Left renal pelvis (tissue), 4 donors: ENCODE measurements around the gene ME3. TPM values are rescaled to one million over a fixed set of nuclear protein-coding genes. Genes with fewer than 3 reads are reported as not detected.
"Not testable (repeated sequence)": the region's sequence is repeated elsewhere in the genome, so short reads cannot be mapped to it uniquely, and the experiment has no call there.

Source experiments
- DNase-seq, 4 donors: peaks; one replicate each; pipeline ENCODE4 v3.0.0-alpha.2; 2013; ENCODE audit warnings: low read depth in 4 of 4, low spot score in 3 of 4
- polyA plus RNA-seq, 4 donors: library from polyadenylated mRNA; unstranded; fragments of 120-200 nt; gene quantifications; one replicate each; pipeline ENCODE4 v1.2.1, GENCODE V29; 2013; ENCODE audit not compliant: insufficient read length in 4 of 4

The ME3 gene
- polyA plus RNA-seq, 4 donors, result 12.6 to 35.2 (median 29.3) TPM

DNA sequence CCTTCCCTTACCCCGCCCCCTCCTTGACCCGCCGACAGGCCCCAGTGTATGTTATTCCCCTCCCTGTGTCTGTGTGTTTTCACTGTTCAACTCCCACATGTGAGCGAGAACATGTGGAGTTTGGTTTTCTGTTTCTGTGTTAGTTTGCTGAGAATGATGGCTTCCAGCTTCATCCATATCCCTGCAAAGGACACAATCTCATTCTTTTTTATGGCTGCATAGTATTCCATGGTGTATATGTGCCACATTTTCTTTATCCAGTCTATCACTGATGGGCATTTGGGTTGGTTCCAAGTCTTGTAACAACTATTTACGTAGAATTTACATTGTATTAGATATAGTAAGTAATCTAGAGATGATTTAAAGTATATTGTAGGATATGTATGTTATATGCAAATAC, 149.9 kb downstream of the ME3 start:
- not testable (repeated sequence) for DNase-seq

DNA sequence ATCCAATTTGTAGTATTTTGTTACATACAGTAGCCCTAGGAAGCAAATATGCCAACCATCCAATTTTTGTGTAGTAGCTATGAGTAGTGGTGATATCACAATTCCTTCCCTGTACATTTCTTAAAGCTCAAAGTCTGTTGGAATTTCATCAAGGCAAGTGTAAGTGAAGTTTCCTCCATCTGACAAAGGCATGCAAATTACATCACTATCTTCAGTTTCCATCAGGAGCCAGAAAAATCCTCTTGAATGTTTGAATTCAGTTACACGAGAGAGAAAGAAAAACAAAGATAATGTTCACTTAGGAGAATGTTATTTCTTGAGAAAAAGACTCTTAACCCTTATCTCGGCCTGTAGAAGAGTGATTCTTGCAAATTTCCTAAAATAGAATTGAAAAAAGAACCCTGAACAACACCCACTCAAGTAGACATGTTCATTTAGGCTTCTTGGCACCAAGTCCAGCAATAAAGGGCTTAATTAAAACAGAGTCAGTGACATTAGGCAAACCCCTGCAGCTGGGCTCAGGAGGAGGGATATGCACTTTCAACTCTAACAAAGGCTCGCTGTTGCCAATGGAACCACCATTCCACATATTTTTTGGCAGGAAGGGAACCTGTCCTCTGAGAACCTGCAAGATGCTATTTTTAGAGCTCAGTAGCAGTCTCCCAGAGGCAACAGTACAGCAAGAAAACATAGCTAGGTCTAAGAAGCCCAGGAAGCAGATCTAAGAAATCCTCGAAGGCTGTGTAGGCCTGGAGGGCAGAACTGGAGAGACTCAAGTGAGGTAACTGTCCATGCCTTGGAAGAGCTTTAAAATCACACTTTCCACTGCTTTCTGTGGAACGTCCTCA, 153.1 kb downstream of the ME3 start:
- DNase-seq, result peak in 1 of 4 donors; percentile 26

DNA sequence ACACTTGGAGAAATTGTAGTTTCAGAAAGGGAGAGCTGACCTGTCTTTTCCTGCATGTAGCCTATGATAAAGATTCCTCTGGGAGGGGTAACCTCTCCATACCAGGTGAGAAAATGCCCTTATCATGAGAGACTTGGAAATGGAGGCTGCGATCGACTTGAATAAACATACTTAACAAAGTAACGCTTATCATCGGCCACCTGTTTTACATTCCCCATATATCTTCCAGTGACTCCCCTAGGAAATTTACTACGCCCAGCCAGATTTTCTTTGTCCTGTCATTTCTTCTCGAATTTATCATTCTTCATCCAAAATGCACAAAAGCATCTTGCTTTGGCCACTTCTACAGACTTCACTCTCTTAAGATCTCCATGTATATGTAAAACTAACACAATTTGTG, 154.2 kb downstream of the ME3 start:
- no peak for DNase-seq

DNA sequence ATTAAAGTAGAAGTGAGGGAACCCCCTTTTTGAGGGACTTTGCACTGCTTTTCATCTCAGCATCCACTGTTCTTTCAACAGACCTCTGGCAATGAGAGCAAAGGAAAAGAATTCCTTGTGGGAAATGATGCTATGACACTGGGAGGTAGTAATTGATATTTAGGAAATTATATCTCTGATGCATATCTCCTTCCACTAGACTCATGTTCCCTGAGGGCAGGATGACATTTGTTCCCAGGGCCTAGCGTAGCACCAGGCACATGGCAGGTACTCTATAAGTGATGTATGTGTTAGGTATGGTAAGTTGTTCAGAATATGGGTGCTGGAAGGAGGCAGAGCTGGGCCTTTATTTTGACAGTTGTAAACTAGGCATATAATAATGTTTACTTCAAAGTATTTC, 154.9 kb downstream of the ME3 start:
- DNase-seq, result no peak

DNA sequence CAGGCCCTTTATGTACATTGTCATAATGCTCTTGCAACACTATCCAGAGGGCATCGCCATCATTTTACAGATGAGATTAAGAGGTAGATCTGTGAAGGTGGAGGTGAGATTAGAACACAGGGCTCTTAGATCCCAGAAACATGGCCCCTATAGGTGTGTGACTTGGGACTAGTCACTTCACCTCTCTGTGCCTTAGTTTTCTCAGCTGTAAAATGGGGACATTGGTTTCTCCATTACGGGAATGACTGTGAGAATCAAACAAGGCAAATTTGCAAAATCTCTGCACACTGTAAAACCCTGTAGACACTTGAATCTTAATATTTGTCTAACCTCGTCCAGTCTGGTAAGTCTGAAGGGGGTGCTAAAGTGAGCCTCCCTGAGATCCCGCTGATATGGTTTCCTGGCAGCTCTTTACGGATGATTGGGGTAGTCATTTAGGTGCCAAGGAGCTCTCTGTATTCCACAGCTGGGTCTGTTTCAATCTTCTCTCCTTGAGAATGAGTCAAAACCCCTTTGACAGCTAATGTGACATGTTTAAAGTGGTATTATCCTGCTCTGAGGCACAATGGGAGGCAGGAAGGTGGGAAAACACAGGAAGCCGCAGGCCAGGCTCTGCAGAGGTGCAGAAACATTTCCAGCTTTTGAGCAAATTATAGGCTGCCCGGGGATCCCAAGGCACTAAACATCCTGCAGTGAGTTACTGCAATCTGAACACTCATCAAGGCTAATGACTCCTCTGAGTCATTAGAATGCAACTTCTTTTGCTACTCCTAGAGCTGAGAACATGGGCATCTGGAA, 156.9 kb downstream of the ME3 start:
- no peak for DNase-seq

DNA sequence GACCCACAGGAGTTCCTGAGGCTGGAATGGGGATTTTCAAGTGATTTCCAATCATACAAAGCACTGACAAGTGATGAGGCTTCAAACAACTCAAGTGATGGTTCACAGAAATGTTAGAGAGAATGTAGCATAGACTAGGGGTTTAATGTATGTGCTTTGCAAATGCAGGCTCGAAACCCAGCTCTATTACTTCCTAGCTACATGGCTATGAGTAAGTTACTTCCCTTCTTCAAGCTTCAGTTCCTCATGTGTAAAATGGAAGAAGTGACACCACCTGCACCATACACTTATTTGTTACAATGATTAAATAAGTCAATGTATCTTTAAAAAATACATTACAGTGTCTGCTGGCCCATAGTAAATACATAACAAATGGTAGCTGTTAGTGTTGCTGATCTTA, 158.0 kb downstream of the ME3 start:
- DNase-seq, result no peak

DNA sequence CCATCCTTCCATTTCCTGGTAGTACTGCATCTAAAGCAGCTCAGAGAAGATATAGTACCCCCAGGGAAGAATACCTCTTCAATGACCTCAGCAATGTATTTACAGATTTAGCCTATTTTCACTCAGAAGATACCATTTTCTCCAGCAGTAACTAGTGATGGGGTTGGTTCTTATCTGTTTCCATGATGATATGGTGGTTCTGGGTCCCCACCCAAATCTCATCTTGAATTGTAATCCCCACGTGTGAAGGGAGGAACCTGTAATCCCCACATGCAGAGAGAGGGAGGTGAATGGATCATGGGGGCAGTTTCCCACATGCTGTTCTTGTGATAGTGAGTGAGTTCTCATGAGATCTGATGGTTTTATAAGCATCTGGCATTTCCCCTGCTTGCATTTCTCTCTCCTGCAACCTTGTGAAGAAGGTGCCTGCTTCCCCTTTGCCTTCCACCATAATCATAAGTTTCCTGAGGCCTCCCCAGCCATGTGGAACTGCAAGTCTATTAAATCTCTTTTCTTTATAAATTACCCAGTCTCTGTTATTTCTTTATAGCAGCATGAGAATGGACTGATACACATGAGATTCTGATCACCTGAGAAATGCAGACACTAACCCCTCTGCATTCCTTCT, 158.6 kb downstream of the ME3 start:
- DNase-seq, result no peak

DNA sequence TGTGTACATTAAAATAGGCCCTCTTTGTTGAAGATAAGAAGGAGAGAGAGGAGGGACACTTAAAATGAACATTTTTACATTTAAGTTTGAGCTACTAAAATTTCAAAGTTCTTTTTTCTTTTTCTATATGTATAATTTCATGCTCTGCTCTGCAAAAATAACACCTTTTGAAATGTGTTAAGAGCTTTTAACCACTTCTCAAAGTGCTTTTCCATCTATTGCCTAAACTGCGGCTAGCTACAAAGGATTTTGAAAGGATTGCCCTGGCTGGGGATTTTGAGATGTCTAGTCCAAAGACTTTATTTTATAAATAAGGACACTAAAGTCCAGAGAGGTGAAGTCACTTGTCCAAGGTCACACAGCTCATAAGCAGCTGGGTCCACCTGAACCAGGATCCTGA, 159.3 kb downstream of the ME3 start:
- no peak for DNase-seq

DNA sequence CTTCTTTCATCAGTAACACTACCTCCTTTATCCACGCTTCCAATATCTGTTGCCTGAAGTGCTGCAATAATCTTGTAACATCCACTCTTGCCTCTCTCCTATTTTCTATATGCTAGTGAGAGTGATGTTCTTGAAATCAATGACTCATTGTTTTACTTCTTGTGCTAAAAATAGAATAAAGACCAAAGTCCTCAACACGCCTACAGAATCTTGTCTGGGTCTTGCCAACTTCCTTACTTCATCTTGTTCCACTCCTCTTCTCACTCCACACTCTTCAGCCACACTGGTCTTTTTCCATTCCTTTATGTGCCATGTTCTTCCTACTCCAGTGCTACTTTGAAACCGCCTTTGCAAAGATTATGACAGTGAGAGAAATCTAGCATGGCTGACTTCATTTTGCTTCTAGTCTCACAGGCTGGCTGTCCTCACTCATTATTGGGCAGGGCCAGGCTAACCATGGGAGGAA, 161.3 kb downstream of the ME3 start:
- DNase-seq, result no peak

DNA sequence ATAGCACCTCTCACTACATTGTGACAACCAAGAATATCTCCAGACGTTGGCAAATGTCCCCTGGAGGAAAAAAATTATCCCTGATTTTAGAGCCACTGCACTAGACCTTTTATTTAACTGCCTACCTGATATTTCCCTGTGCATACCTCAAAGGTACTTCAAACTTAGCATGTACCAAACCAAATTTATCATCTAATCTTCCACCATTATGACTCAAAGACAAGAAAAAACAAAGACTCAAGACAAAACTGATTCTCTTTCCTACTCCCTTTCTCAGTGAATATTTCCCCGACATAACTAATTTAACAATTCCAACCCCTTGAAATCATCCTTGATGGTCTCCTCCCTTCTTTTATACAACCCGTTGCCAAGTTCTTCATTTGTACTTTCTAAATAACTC, 161.7 kb downstream of the ME3 start:
- DNase-seq, result no peak

DNA sequence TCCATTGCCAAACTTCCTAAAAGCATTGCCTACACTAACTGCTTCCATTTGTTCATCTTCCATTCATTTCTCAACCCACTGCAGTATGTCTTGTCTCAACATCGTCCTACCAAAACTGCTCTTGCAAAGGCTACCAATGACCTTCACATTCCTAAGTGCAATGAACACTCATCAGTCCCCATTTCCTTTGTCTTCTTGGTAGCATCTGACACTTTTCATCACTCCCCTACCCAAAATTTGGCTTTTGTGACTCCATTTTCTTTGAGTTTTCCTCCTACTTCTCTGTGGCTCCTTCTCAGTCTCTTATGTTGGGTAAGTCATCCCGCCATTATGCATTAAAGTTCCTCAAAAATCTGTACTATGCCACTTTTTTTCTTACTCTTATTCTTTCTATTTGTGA, 162.3 kb downstream of the ME3 start:
- no peak for DNase-seq

DNA sequence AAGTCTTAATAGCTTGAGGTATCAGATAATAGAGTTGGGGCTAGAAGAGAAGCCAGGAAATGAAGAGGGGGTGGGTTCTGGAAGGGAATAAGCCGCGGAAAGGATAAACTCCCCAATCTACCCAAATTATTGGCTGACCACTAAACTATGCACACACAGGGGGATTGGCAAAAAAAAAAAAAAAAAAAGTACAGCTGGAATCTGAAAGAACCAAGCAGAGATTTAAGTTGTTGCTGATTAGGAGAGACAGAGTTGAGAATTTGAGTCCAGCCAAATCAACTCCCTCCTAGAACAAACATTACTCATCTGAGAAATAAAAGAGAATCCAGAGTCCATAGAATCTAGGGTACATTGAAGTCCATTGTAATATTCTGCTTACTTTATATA, 162.8 kb downstream of the ME3 start:
- no peak for DNase-seq

DNA sequence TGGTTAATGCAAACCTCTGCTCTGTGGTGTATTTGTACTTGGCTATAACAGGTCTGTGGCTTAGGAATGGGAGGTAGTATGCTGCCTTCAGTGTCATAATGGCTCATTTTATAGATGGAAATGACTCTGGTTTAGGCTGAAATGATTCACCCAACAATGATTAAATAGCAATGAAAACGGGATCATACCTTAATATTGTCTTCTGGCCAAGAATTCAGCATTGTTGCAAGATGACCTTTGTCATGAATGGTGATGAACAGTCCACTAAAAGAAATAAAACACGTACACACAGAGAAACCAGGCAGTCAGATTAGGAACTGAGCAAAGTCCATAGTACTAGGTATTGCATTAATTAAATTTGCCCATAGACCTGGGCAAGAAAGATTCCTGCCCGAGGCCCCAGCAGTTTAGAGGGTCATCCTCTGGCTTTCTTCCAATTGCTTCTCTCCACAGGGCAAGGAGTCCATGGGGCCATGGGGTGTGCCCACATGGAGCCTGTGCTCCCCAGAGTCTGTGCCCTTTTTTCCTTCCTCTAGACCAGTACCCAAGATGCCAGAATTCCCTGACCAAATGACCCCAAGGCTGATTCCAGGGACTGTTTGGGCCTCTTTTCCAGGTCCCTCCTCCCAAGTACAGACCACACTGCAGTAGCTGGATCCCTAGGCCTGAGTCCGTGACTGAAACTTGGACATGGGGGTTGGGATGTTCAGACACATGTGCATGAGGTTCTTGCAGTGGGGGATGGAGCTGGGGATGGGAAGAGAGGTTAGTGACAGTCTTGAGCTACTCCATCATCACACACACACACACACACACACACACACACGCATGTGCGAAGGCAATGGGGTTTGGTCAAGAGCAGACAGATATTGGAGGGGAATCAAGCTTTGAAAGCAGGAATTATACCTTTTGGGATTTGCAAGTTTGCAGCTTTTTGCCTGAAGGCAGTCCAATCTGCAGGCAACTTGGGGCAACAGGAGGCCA, 163.5 kb downstream of the ME3 start:
- DNase-seq, result no peak

DNA sequence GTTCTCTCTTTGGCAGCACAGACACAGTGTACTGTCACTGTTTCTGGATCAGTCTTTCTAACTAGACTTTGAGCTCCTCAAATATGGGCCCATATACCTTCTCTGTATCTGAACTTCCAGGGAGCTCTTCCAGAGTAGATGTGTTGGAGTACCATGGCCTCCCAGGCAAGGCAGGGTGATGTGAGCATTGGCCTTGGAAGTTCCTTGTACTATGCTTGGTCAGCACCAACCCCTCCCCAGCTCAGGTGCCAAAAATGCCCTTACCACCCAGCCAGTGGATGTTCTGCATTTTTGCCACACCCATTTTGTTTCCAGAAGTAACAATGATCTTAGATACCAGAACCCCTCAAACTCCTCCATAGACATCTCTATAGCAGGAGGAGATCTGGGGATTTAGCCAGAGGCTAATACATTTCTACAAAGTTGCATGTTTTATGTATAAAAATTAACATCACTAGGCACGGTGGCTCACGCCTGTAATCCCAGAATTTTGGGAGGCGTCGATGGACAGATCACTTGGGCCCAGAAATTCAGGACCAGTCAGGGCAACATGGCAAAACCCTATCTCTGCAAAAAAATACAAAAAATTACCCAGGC, 165.1 kb downstream of the ME3 start:
- DNase-seq, result no peak

DNA sequence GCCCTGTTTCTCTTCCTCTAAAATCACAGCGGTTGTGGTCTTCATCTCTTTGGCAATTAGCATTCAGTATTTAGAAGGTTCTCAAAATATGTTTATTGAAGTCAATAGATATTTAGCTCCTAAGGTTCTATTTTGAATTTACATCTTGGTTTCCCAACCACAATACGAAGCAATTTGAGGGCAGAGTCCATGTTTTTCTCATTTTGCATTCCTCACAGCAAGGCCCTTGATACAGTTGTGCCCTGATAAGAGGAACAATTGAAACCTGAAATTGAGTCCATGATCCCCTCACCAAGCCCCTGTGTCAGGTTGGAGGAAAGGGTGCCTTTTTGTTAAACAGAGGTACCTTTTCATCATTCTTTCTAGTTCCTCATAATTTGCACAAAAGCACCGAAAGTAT, 166.2 kb downstream of the ME3 start:
- no peak for DNase-seq

DNA sequence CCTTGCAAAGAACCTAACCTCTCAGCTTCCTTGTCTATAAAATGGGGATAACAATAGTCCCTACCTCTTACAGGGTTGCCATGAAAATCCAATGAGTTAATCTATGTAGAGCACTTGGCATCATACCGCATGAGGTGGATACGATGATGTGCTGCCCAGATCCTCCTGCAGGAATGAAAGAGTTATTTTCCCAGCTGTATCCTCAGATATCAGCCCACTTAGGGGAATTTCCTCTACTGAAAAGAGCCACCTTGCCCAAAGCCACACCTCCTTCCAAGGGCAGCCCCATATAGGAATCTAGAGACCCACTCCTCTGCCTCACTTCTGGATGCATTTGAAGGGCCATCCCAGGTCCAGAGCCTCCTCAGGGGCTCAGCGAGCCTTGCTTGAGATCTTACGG, 169.3 kb downstream of the ME3 start:
- no peak for DNase-seq

DNA sequence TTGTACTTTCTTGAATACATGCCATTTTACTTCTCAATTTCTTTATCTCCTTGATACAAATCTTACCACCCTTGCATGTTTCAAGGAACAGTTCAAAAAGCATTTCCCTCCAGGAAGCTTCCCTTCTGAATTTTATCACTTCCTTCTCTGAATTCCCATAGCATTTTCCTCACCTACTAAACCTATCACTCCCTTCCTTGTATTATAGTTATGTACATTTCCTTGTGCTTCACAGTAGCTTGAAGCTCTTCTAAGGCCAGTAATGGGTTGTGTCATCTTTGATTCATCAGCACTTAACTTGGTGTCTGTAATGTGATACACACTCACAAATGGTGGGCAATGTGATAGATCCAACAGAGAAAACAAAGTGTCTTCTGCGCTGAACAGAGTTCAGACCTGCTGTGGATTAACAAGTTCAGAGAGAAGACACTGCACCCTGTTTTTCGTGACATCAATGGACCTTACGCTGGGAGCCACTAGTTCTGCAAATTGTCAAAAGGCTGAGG, 170.2 kb downstream of the ME3 start:
- DNase-seq, result no peak

DNA sequence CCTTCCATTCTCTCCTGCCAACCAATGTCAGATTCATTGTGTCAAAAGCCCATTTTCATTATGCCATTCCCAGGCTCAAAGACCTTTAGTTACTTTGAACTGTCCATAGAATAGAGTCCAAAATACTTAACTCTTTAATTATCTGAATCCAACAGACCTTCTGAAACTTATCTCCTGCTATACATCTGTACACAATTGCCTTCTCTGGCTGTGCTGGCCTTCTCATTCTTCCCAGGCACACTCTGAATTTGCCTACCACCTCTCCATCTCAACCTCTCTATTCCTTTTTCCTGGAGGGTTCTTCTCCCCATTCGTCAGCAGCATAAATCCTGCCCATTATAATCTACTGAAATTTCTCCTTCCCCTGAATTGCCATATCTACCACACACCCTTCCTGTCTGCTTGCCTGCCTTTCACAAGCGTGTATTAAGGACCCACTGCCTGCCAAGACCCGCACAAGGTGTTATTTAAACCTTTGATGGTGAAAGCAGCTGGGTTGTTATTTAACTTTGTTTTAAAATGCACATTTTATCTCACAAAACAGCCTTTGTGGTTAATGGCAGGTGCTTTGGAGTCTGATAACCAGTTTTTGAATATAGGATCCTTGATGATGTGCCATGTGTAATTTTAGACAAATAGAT, 171.8 kb downstream of the ME3 start:
- DNase-seq, result no peak

DNA sequence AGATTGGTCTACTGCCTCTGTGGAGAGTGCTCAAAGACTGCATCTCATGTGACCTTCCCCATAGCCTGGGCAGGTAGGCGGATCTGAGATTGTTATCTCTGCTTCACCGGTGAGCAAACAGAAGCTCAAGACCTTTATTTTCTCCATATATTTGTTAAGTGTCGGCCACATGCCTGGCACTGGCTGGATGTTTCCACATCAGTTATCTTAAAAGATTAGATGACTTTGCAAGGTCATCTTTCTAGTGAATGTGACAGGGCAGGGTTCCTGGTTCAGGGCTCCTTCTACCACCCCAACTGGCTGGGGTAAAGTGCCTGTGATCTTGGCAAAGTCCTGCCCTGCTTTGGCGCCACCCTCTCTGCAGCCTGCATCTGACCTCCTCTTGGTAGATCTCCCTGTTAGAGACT, 172.7 kb downstream of the ME3 start:
- no peak for DNase-seq
